Prostate gland (tissue), 2 donors: ENCODE results near the gene STAMBPL1. TPM values are rescaled to one million over a fixed set of nuclear protein-coding genes. Genes with fewer than 3 reads are reported as not detected.

Experiments used
- DNase-seq: peaks from one replicate; pipeline ENCODE4 v3.0.0-alpha.2; 2019; ENCODE audit warnings: low spot score
- H3K27ac ChIP-seq, 2 donors: fragments of 200-600 bp; sonication (generic); 2 replicates each; pipeline ENCODE4 v1.5.1; 2017 to 2019
- H3K27me3 ChIP-seq: fragments of 200-600 bp; sonication (generic); replicated peaks from 2 replicates; pipeline ENCODE4 v1.5.1; 2019; ENCODE audit not compliant: insufficient read depth
- H3K36me3 ChIP-seq, 2 donors: fragments of 200-600 bp; sonication (generic); 1 replicate in 1 of 2; 2 replicates in 1 of 2; pipeline versions ENCODE4 v1.5.1 to v1.8.1; 2017 to 2019
- H3K4me1 ChIP-seq: fragments of 200-600 bp; sonication (generic); replicated peaks from 2 replicates; pipeline ENCODE4 v1.5.1; 2019
- H3K4me3 ChIP-seq, 2 donors: fragments of 200-600 bp; sonication (generic); 2 replicates each; pipeline ENCODE4 v1.5.1; 2017 to 2019
- H3K9me3 ChIP-seq: fragments of 200-600 bp; sonication (generic); 2 replicates; pipeline ENCODE4 v1.5.1; 2017
- CTCF ChIP-seq, 4 experiments: fragments of 200-600 bp in 2 of 4; fragments of 450-650 bp in 2 of 4; sonication (generic) in 2 of 4; IDR thresholded peaks; 1 replicate in 3 of 4; 2 replicates in 1 of 4; pipeline ENCODE4 v1.5.1; 2016 to 2019; ENCODE audit warnings: antibody characterized with exemption in 4 of 4, mild to moderate bottlenecking in 2 of 4, moderate library complexity in 2 of 4
- POLR2A ChIP-seq: fragments of 450-650 bp; IDR thresholded peaks from one replicate; pipeline ENCODE4 v1.6.1; 2016; ENCODE audit warnings: antibody characterized with exemption, mild to moderate bottlenecking
- POLR2AphosphoS5 ChIP-seq: sonication (generic); formaldehyde crosslinking; IDR thresholded peaks from one replicate; pipeline ENCODE4 v1.6.1; 2017; ENCODE audit warnings: antibody characterized with exemption
- WGBS: methylation state at CpG from one replicate; pipeline ENCODE4 v1.1.5; 2018; 5-methylcytosine and 5-hydroxymethylcytosine counted together
- intact Hi-C: fragments of 100-400 bp; cut with DNase I; formaldehyde crosslinking; loops from one replicate; pipeline ENCODE4 v1.14.2; 2022
- total RNA-seq, 2 donors: library from RNA; depleted of rRNA; stranded (reverse); fragments of >200 nt; gene quantifications; one replicate each; pipeline ENCODE4 v1.1.0, GENCODE V29; 2016

The STAMBPL1 gene
- total RNA-seq, 2 donors from 2014 or later: 3.6 to 5.8 TPM

- Histone ChIP-seq H3K4me3 (no peak overlapping the region), H3K27me3 (no peaks in the 10 kb centered on the region), H3K27ac (no peak overlapping the region), H3K36me3 (no peaks in the 10 kb centered on the region), H3K4me1 (no peaks in the 10 kb centered on the region), H3K9me3 (no peaks in the 10 kb centered on the region)
- no peak for DNase-seq
- 80% methylated on average over 3 of the region's 3 CpGs for WGBS
- TF ChIP-seq CTCF (IDR thresholded peaks at IDR 0.05) (no peak), POLR2AphosphoS5 (no peak), POLR2A (no peak)
- intact Hi-C loops: loop anchor here (5.0 kb wide), 1 partner anchor 271 kb away; the partner anchor contains the start of gene CH25H
Observed at GRCh38 chr10:88936656-88937055, 56.6 kb downstream of the STAMBPL1 start.

- intact Hi-C loops: loop anchor here (2.0 to 5.0 kb wide), 2 partner anchors 49 to 269 kb away; partner anchors contain the start of gene CH25H
- WGBS: 86% methylated on average over 3 of the region's 3 CpGs
Observed at GRCh38 chr10:88938039-88938438, 58.0 kb downstream of the STAMBPL1 start.

GRCh38 chr10:88938938-88939337 is 58.9 kb downstream of the STAMBPL1 start:
- no peaks in the 10 kb centered on the region for H3K36me3 ChIP-seq
- no peak overlapping the region for H3K4me3 ChIP-seq
- TF ChIP-seq POLR2A: no peak
- no peak for TF ChIP-seq CTCF (IDR thresholded peaks at IDR 0.05)
- TF ChIP-seq POLR2AphosphoS5: no peak
- 86% methylated on average over 2 of the region's 2 CpGs for WGBS
- intact Hi-C loops: loop anchor here (2.0 to 5.0 kb wide), 2 partner anchors 48 to 268 kb away; partner anchors contain the start of gene CH25H
- no peak overlapping the region for H3K27ac ChIP-seq
- H3K9me3 ChIP-seq: no peaks in the 10 kb centered on the region
- H3K27me3 ChIP-seq: no peaks in the 10 kb centered on the region
- DNase-seq: no peak
- no peaks in the 10 kb centered on the region for H3K4me1 ChIP-seq

More at GRCh38 chr10:88938039-88938438, 58.0 kb downstream of the STAMBPL1 start:
- Histone ChIP-seq H3K9me3 (no peaks in the 10 kb centered on the region), H3K27me3 (no peaks in the 10 kb centered on the region), H3K36me3 (no peaks in the 10 kb centered on the region), H3K4me3 (no peak overlapping the region), H3K27ac (no peak overlapping the region), H3K4me1 (no peaks in the 10 kb centered on the region)
- no peak for DNase-seq
- no peak for TF ChIP-seq POLR2AphosphoS5
- TF ChIP-seq CTCF (IDR thresholded peaks at IDR 0.05): no peak
- TF ChIP-seq POLR2A: no peak

GRCh38 chr10:88941026-88941425 is 61.0 kb downstream of the STAMBPL1 start:
- WGBS: 75% methylated on average over 6 of the region's 6 CpGs
- no peak for TF ChIP-seq POLR2AphosphoS5
- no peak for TF ChIP-seq POLR2A
- TF ChIP-seq CTCF (IDR thresholded peaks at IDR 0.05): no peak
- no peak overlapping the region for H3K27ac ChIP-seq
- no peaks in the 10 kb centered on the region for H3K27me3 ChIP-seq
- DNase-seq: no peak
- intact Hi-C loops: no loop called here
- H3K4me1 ChIP-seq: no peaks in the 10 kb centered on the region
- no peaks in the 10 kb centered on the region for H3K36me3 ChIP-seq
- H3K4me3 ChIP-seq: no peak overlapping the region
- H3K9me3 ChIP-seq: no peaks in the 10 kb centered on the region

GRCh38 chr10:88943778-88944177 is 63.7 kb downstream of the STAMBPL1 start:
- H3K36me3 ChIP-seq: no peaks in the 10 kb centered on the region

More at GRCh38 chr10:88943778-88944177, 63.7 kb downstream of the STAMBPL1 start:
- H3K4me1 ChIP-seq: no peaks in the 10 kb centered on the region
- no peaks in the 10 kb centered on the region for H3K27me3 ChIP-seq
- intact Hi-C loops: no loop called here
- TF ChIP-seq POLR2A (no peak), CTCF (IDR thresholded peaks at IDR 0.05) (no peak), POLR2AphosphoS5 (no peak)
- H3K27ac ChIP-seq: no peak overlapping the region
- no peak overlapping the region for H3K4me3 ChIP-seq
- H3K9me3 ChIP-seq: no peaks in the 10 kb centered on the region
- WGBS: 80% methylated on average over 3 of the region's 3 CpGs
- no peak for DNase-seq
